ENCODE data around the gene NHS.

NHS gene

GRCh38 chrX:17380221-17380620 is 5.2 kb downstream of the NHS start:
- no peak overlapping the region for H3K27ac ChIP-seq
- no peak overlapping the region for H3K4me3 ChIP-seq (IDR thresholded peaks at IDR 0.05; ENCODE audit: insufficient read depth, low read depth, low read length)
- H3K4me1 ChIP-seq (ENCODE audit: low read depth, poor library complexity, severe bottlenecking), result no peaks in the 10 kb centered on the region
- no peak overlapping the region for H3K9ac ChIP-seq
- no peak overlapping the region for H3K4me2 ChIP-seq
- H4K20me1 ChIP-seq (ENCODE audit: insufficient read depth), result no peaks in the 10 kb centered on the region
- no peak for TF ChIP-seq CTCF (conservative IDR thresholded peaks at IDR 0.05; ENCODE audit: low read depth, low read length)
- no peak overlapping the region for H2AFZ ChIP-seq (ENCODE audit: low read depth)
- no peaks in the 10 kb centered on the region for H3K79me2 ChIP-seq (ENCODE audit: insufficient read depth, low read depth)
- no peaks in the 10 kb centered on the region for H3K36me3 ChIP-seq (ENCODE audit: insufficient read depth)
- H3K27me3 ChIP-seq (ENCODE audit: insufficient read depth, low read depth), result no peaks in the 10 kb centered on the region

GRCh38 chrX:17390419-17390850 is 15.4 kb downstream of the NHS start:
- Histone ChIP-seq H3K4me1 (ENCODE audit: low read depth, poor library complexity, severe bottlenecking) (no peaks in the 10 kb centered on the region), H3K9ac (no peak overlapping the region), H3K4me3 (IDR thresholded peaks at IDR 0.05; ENCODE audit: insufficient read depth, low read depth, low read length) (no peak overlapping the region), H3K27ac (no peak overlapping the region), H3K4me2 (no peak overlapping the region), H3K79me2 (ENCODE audit: insufficient read depth, low read depth) (no peaks in the 10 kb centered on the region), H2AFZ (ENCODE audit: low read depth) (no peak overlapping the region), H3K36me3 (ENCODE audit: insufficient read depth) (no peaks in the 10 kb centered on the region), H3K27me3 (ENCODE audit: insufficient read depth, low read depth) (no peaks in the 10 kb centered on the region), H4K20me1 (ENCODE audit: insufficient read depth) (no peaks in the 10 kb centered on the region)
- no peak for TF ChIP-seq CTCF (conservative IDR thresholded peaks at IDR 0.05; ENCODE audit: low read depth, low read length)

GRCh38 chrX:17395154-17395553 is 20.2 kb downstream of the NHS start:
- H3K36me3 ChIP-seq (ENCODE audit: insufficient read depth), result no peaks in the 10 kb centered on the region
- H3K79me2 ChIP-seq (ENCODE audit: insufficient read depth, low read depth), result no peaks in the 10 kb centered on the region
- TF ChIP-seq CTCF (conservative IDR thresholded peaks at IDR 0.05; ENCODE audit: low read depth, low read length), result no peak
- H3K27me3 ChIP-seq (ENCODE audit: insufficient read depth, low read depth), result no peaks in the 10 kb centered on the region
- H4K20me1 ChIP-seq (ENCODE audit: insufficient read depth), result no peaks in the 10 kb centered on the region
- no peak overlapping the region for H3K27ac ChIP-seq
- no peaks in the 10 kb centered on the region for H3K4me1 ChIP-seq (ENCODE audit: low read depth, poor library complexity, severe bottlenecking)
- no peak overlapping the region for H3K9ac ChIP-seq
- no peak overlapping the region for H3K4me2 ChIP-seq
- no peak overlapping the region for H2AFZ ChIP-seq (ENCODE audit: low read depth)
- H3K4me3 ChIP-seq (IDR thresholded peaks at IDR 0.05; ENCODE audit: insufficient read depth, low read depth, low read length), result no peak overlapping the region

- no peak overlapping the region for H3K9ac ChIP-seq
- no peak overlapping the region for H3K27ac ChIP-seq
- H3K4me3 ChIP-seq (IDR thresholded peaks at IDR 0.05; ENCODE audit: insufficient read depth, low read depth, low read length), result no peak overlapping the region
- no peak for TF ChIP-seq CTCF (conservative IDR thresholded peaks at IDR 0.05; ENCODE audit: low read depth, low read length)
- no peak overlapping the region for H3K4me2 ChIP-seq
- H3K79me2 ChIP-seq (ENCODE audit: insufficient read depth, low read depth), result no peaks in the 10 kb centered on the region
- H4K20me1 ChIP-seq (ENCODE audit: insufficient read depth), result no peaks in the 10 kb centered on the region
- H3K4me1 ChIP-seq (ENCODE audit: low read depth, poor library complexity, severe bottlenecking), result no peaks in the 10 kb centered on the region
- no peaks in the 10 kb centered on the region for H3K27me3 ChIP-seq (ENCODE audit: insufficient read depth, low read depth)
- no peaks in the 10 kb centered on the region for H3K36me3 ChIP-seq (ENCODE audit: insufficient read depth)
- no peak overlapping the region for H2AFZ ChIP-seq (ENCODE audit: low read depth)
These were observed 22.1 kb downstream of the NHS start for GRCh38 chrX:17397074-17397473.
